OCI-LY7 (cell line): ENCODE measurements around the gene ANKRA2. TPM values are rescaled to one million over a fixed set of nuclear protein-coding genes. Genes with fewer than 3 reads are reported as not detected.

ENCODE experiments used
- BruUV-seq: library from RNA; stranded (reverse); fragments of 400-500 nt; replicated peaks from 2 replicates; lab custom pipeline; 2021; lab: Mats Ljungman, UMichigan
- CTCF ChIA-PET: fragments of 300-600 bp; sonication (Branson Sonifier 250); formaldehyde crosslinking; loops from one replicate; lab custom pipeline; 2022; ENCODE audit warnings: antibody characterized with exemption; ENCODE audit not compliant: unreplicated experiment; lab: Charles Lee
- POLR2A ChIA-PET: fragments of 300-600 bp; sonication (Branson Sonifier 250); formaldehyde crosslinking; loops from one replicate; lab custom pipeline; 2022; ENCODE audit warnings: antibody characterized with exemption; lab: Charles Lee
- DNase-seq: peaks from one replicate; pipeline ENCODE4 v3.0.0-alpha.2; 2015; ENCODE audit warnings: low spot score
- H2AFZ ChIP-seq: fragments of 200-600 bp; sonication (generic), shearing (Covaris generic); 2 replicates; pipeline ENCODE4 v1.6.1; 2014; ENCODE audit warnings: mild to moderate bottlenecking, antibody characterized with exemption, low read length, moderate library complexity
- H3K27ac ChIP-seq: fragments of 200-600 bp; sonication (generic); 2 replicates; pipeline ENCODE4 v1.5.1; 2014; ENCODE audit warnings: mixed run types, low read depth, mild to moderate bottlenecking, moderate library complexity, low read length, inconsistent platforms; ENCODE audit not compliant: poor library complexity, severe bottlenecking
- H3K36me3 ChIP-seq: fragments of 200-600 bp; sonication (generic); 2 replicates; pipeline ENCODE4 v1.6.1; 2014; ENCODE audit warnings: mild to moderate bottlenecking, antibody characterized with exemption, low read length, moderate library complexity, mixed read lengths; ENCODE audit not compliant: insufficient read depth
- H3K4me1 ChIP-seq: fragments of 200-600 bp; sonication (generic); 2 replicates; pipeline ENCODE4 v1.5.1; 2014; ENCODE audit warnings: mild to moderate bottlenecking, low read length; ENCODE audit not compliant: insufficient read depth, poor library complexity, severe bottlenecking
- H3K4me2 ChIP-seq: fragments of 200-600 bp; sonication (generic); 2 replicates; pipeline ENCODE4 v1.6.1; 2014; ENCODE audit warnings: mild to moderate bottlenecking, low read length
- H3K4me3 ChIP-seq: fragments of 200-600 bp; sonication (generic); 2 replicates; pipeline ENCODE4 v1.5.1; 2014; ENCODE audit warnings: mild to moderate bottlenecking, low read depth, low read length; ENCODE audit not compliant: poor library complexity, severe bottlenecking
- H3K79me2 ChIP-seq: fragments of 200-600 bp; sonication (generic); 2 replicates; pipeline ENCODE4 v1.6.1; 2016; ENCODE audit warnings: low read depth, mild to moderate bottlenecking, low read length, moderate library complexity, mixed read lengths; ENCODE audit not compliant: insufficient read depth
- H3K9me2 ChIP-seq: fragments of 200-600 bp; sonication (generic); 2 replicates; pipeline ENCODE4 v1.6.1; 2016; ENCODE audit warnings: mild to moderate bottlenecking, low read length, mixed read lengths; ENCODE audit not compliant: insufficient read depth
- H3K9me3 ChIP-seq: fragments of 200-600 bp; sonication (generic); 2 replicates; pipeline ENCODE4 v1.6.1; 2014; ENCODE audit warnings: mild to moderate bottlenecking, mixed run types, low read length, mixed read lengths
- H4K20me1 ChIP-seq: fragments of 200-600 bp; sonication (generic); 2 replicates; pipeline ENCODE4 v1.6.1; 2014; ENCODE audit warnings: mild to moderate bottlenecking, antibody characterized with exemption, low read length, moderate library complexity, mixed read lengths; ENCODE audit not compliant: insufficient read depth
- CTCF ChIP-seq: fragments of 200-600 bp; sonication (generic); conservative IDR thresholded peaks from 2 replicates; pipeline ENCODE4 v1.5.1; 2014; ENCODE audit warnings: mild to moderate bottlenecking, antibody characterized with exemption, low read length, moderate library complexity, mixed read lengths
- EZH2phosphoT487 ChIP-seq: fragments of 200-600 bp; sonication (generic); IDR thresholded peaks from 2 replicates; pipeline ENCODE4 v1.6.1; 2018; ENCODE audit warnings: low read depth, borderline replicate concordance, mild to moderate bottlenecking, mixed run types, antibody characterized with exemption, low read length, moderate library complexity, mixed read lengths
- intact Hi-C: fragments of 100-400 bp; cut with micrococcal nuclease; formaldehyde crosslinking; loops from one replicate; pipeline ENCODE4 v1.10.0; 2022; ENCODE audit not compliant: unreplicated experiment
- total RNA-seq, 2 experiments: library from RNA; depleted of rRNA in 1 of 2; stranded (reverse); fragments of >200 nt in 1 of 2; shearing (Covaris generic) in 1 of 2; gene quantifications; 2 replicates each; pipeline ENCODE4 v1.2.3, GENCODE V29; 2014 to 2022

ANKRA2 gene
- total RNA-seq, 2 experiments from 2014 or later = 13.1 to 17.5 TPM

- Histone ChIP-seq H3K79me2 (no peaks in the 10 kb centered on the region), H3K4me2 (no peak overlapping the region), H3K36me3 (no peaks in the 10 kb centered on the region), H3K4me3 (no peak overlapping the region), H3K4me1 (no peaks in the 10 kb centered on the region), H4K20me1 (no peaks in the 10 kb centered on the region), H3K9me2 (no peaks in the 10 kb centered on the region), H2AFZ (no peak overlapping the region), H3K9me3 (no peaks in the 10 kb centered on the region), H3K27ac (no peak overlapping the region)
- ChIA-PET CTCF (no interaction called here), POLR2A (no interaction called here)
- BruUV-seq = no TSS peak
- DNase-seq = no peak
- intact Hi-C loops = no loop called here
- TF ChIP-seq CTCF (no peak), EZH2phosphoT487 (no peak)
Measured at GRCh38 chr5:73612799-73613198, 47.4 kb upstream of the ANKRA2 start.

GRCh38 chr5:73607228-73607627 lies 41.8 kb upstream of the ANKRA2 start:
- no TSS peak for BruUV-seq
- no peak overlapping the region for H2AFZ ChIP-seq
- TF ChIP-seq CTCF (no peak), EZH2phosphoT487 (no peak)
- H3K9me3 ChIP-seq = no peaks in the 10 kb centered on the region
- no peaks in the 10 kb centered on the region for H3K9me2 ChIP-seq
- no peak for DNase-seq
- no peaks in the 10 kb centered on the region for H3K4me1 ChIP-seq
- no peaks in the 10 kb centered on the region for H4K20me1 ChIP-seq
- CTCF ChIA-PET = no interaction called here
- no peaks in the 10 kb centered on the region for H3K36me3 ChIP-seq
- H3K4me3 ChIP-seq = no peak overlapping the region
- no peaks in the 10 kb centered on the region for H3K79me2 ChIP-seq
- intact Hi-C loops = no loop called here
- no peak overlapping the region for H3K4me2 ChIP-seq
- no peak overlapping the region for H3K27ac ChIP-seq
- POLR2A ChIA-PET = interaction anchor here (0.7 kb wide), 1 partner anchor 1895 kb away, joined by 3 read pairs; no protein-coding TSS in a partner anchor

- H3K27ac ChIP-seq = no peak overlapping the region
- H3K4me3 ChIP-seq = no peak overlapping the region
- intact Hi-C loops = no loop called here
- BruUV-seq = no TSS peak
- no peaks in the 10 kb centered on the region for H3K4me1 ChIP-seq
- H3K36me3 ChIP-seq = no peaks in the 10 kb centered on the region
- ChIA-PET POLR2A (interaction anchor here (0.7 kb wide), 1 partner anchor 1894 kb away, joined by 3 read pairs; no protein-coding TSS in a partner anchor), CTCF (no interaction called here)
- H2AFZ ChIP-seq = no peak overlapping the region
- no peak for DNase-seq
- H3K9me3 ChIP-seq = no peaks in the 10 kb centered on the region
- H3K9me2 ChIP-seq = no peaks in the 10 kb centered on the region
- no peak for TF ChIP-seq EZH2phosphoT487
- TF ChIP-seq CTCF = no peak
- no peaks in the 10 kb centered on the region for H3K79me2 ChIP-seq
- no peaks in the 10 kb centered on the region for H4K20me1 ChIP-seq
- H3K4me2 ChIP-seq = no peak overlapping the region
Measured at GRCh38 chr5:73606206-73606753, 40.8 kb upstream of the ANKRA2 start.
